Measurements from ENCODE around the gene CLCN1. TPM values are rescaled to one million over a fixed set of nuclear protein-coding genes. Genes with fewer than 3 reads are reported as not detected.

CLCN1 gene
- total RNA-seq, 1 experiment from 2014 or later = not detected

GRCh38 chr7:143363016-143363937 is 47.4 kb downstream of the CLCN1 start:
- intact Hi-C loops (cut with micrococcal nuclease) = no loop called here
- Mint-ChIP-seq H3K27me3 (ENCODE audit: insufficient read depth, unreplicated experiment) (peaks cover 70% of the 10 kb centered on the region), H3K4me1 (ENCODE audit: insufficient read depth, unreplicated experiment) (peaks cover 9% of the 10 kb centered on the region), H3K36me3 (ENCODE audit: insufficient read depth, unreplicated experiment) (no peaks in the 10 kb centered on the region), H3K27ac (ENCODE audit: low read depth, unreplicated experiment) (no peak overlapping the region), H3K9me3 (ENCODE audit: unreplicated experiment) (no peaks in the 10 kb centered on the region), H3K4me3 (ENCODE audit: unreplicated experiment) (peak overlapping the region; percentile 10)
- no TSS peak for BruUV-seq (replicated peaks)
- TF ChIP-seq CTCF (IDR thresholded peaks at IDR 0.05; ENCODE audit: unreplicated experiment) = no peak
- CTCF ChIA-PET = interaction anchor here (1.7 kb wide), 1 partner anchor 53 kb away, joined by 6 read pairs; no protein-coding TSS in a partner anchor
- no peak for DNase-seq (ENCODE audit: unreplicated experiment)
- POLR2A ChIA-PET = interaction anchor here (0.8 to 1.3 kb wide), 2 partner anchors 9 to 32 kb away, joined by 3 to 4 read pairs; no protein-coding TSS in a partner anchor

DNA sequence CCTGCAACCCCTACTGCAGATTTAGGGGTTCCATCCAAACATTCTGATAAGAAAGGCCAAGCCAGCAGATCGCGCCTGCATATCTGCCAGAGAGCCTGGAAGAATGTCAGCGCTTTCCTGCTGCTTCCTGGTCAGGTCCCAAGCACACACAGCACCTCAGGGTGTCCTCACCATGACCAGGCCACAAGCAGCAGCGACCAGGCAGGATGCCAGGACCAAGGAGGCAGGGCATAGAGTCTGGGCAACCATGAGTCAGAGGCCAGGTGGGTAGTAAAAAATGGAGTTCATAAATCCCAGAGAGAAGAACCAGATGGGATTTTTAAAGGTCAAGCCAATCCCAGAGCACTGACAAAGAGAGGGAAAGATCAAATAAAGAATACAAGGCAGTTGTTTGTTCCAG is 52.1 kb downstream of the CLCN1 start:
- no TSS peak for BruUV-seq (replicated peaks)
- DNase-seq (ENCODE audit: unreplicated experiment) = peak; percentile 94
- ChIA-PET CTCF (interaction anchor here (3.6 to 4.1 kb wide), 2 partner anchors 13 to 128 kb away, joined by 20 to 31 read pairs; partner anchors contain the start of gene ZYX), POLR2A (interaction anchor here (1.1 kb wide), 1 partner anchor 12 kb away, joined by 4 read pairs; no protein-coding TSS in a partner anchor)
- H3K9me3 Mint-ChIP-seq (ENCODE audit: unreplicated experiment) = no peaks in the 10 kb centered on the region
- no peak for TF ChIP-seq CTCF (IDR thresholded peaks at IDR 0.05; ENCODE audit: unreplicated experiment)
- H3K27me3 Mint-ChIP-seq (ENCODE audit: insufficient read depth, unreplicated experiment) = peaks cover 27% of the 10 kb centered on the region
- H3K36me3 Mint-ChIP-seq (ENCODE audit: insufficient read depth, unreplicated experiment) = no peaks in the 10 kb centered on the region
- H3K4me1 Mint-ChIP-seq (ENCODE audit: insufficient read depth, unreplicated experiment) = peaks cover 25% of the 10 kb centered on the region
- intact Hi-C loops (cut with micrococcal nuclease) = no loop called here
- H3K27ac Mint-ChIP-seq (ENCODE audit: low read depth, unreplicated experiment) = no peak overlapping the region
- no peak overlapping the region for H3K4me3 Mint-ChIP-seq (ENCODE audit: unreplicated experiment)

GRCh38 chr7:143368387-143368786 is 52.5 kb downstream of the CLCN1 start:
- intact Hi-C loops (cut with micrococcal nuclease) = no loop called here
- BruUV-seq (replicated peaks) = no TSS peak
- Mint-ChIP-seq H3K27me3 (ENCODE audit: insufficient read depth, unreplicated experiment) (peaks cover 23% of the 10 kb centered on the region), H3K27ac (ENCODE audit: low read depth, unreplicated experiment) (no peak overlapping the region), H3K4me3 (ENCODE audit: unreplicated experiment) (no peak overlapping the region), H3K4me1 (ENCODE audit: insufficient read depth, unreplicated experiment) (peaks cover 25% of the 10 kb centered on the region), H3K36me3 (ENCODE audit: insufficient read depth, unreplicated experiment) (no peaks in the 10 kb centered on the region), H3K9me3 (ENCODE audit: unreplicated experiment) (no peaks in the 10 kb centered on the region)
- TF ChIP-seq CTCF (IDR thresholded peaks at IDR 0.05; ENCODE audit: unreplicated experiment) = no peak
- ChIA-PET POLR2A (interaction anchor here (1.1 kb wide), 1 partner anchor 12 kb away, joined by 4 read pairs; no protein-coding TSS in a partner anchor), CTCF (interaction anchor here (0.5 to 4.1 kb wide), 6 partner anchors 12 to 128 kb away, joined by 3 to 31 read pairs (median 8); partner anchors contain the start of gene ZYX)
- DNase-seq (ENCODE audit: unreplicated experiment) = no peak

Measured in MCF 10A (cell line).